Measurements from ENCODE around the gene COMMD1.

GRCh38 chr2:62101886-62102285, 196.4 kb downstream of the COMMD1 start:
- TF ChIP-seq CTCF (IDR thresholded peaks at IDR 0.05): no peak
- no peak for TF ChIP-seq POLR2A (IDR thresholded peaks at IDR 0.05)

Measured in vagina (tissue), 2 donors.